CD4-positive, alpha-beta memory T cell (primary cell): Measurements from ENCODE around the gene STMP1. TPM values are rescaled to one million over a fixed set of nuclear protein-coding genes. Genes with fewer than 3 reads are reported as not detected.

ENCODE experiments used
- CTCF ChIA-PET: fragments of 350-600 bp; sonication (Branson Sonifier 250); formaldehyde crosslinking; loops from one replicate; lab custom pipeline; 2021; ENCODE audit warnings: inconsistent platforms; ENCODE audit not compliant: partially characterized antibody; lab: Charles Lee
- POLR2A ChIA-PET: fragments of 350-600 bp; sonication (Branson Sonifier 250); formaldehyde crosslinking; loops from one replicate; lab custom pipeline; 2021; ENCODE audit not compliant: partially characterized antibody; lab: Charles Lee
- DNase-seq, 5 donors: peaks; one replicate each; pipeline versions ENCODE4 v3.0.0 to v3.0.0-alpha.2; 2020 to 2022; ENCODE audit warnings: mixed read lengths in 1 of 5
- H3K27ac ChIP-seq: one replicate; pipeline ENCODE4 v1.7.0; 2013; ENCODE audit warnings: low read depth, low read length
- H3K27me3 ChIP-seq: 2 replicates; pipeline ENCODE4 v1.7.0; 2013; ENCODE audit warnings: mild to moderate bottlenecking, low read length, moderate library complexity; ENCODE audit not compliant: insufficient read depth
- H3K36me3 ChIP-seq: 2 replicates; pipeline ENCODE4 v1.7.0; 2013; ENCODE audit warnings: mild to moderate bottlenecking, low read length, moderate library complexity; ENCODE audit not compliant: insufficient read depth
- H3K4me1 ChIP-seq: 2 replicates; pipeline ENCODE4 v1.7.0; 2013; ENCODE audit warnings: mild to moderate bottlenecking, low read length, moderate library complexity; ENCODE audit not compliant: insufficient read depth
- H3K4me3 ChIP-seq, 2 donors: one replicate each; pipeline ENCODE4 v1.7.0; 2013; ENCODE audit warnings: low read length in 2 of 2, mild to moderate bottlenecking in 1 of 2
- H3K9me3 ChIP-seq, 2 donors: one replicate each; pipeline ENCODE4 v1.7.0; 2013; ENCODE audit warnings: low read length in 2 of 2, control low read depth in 1 of 2; ENCODE audit not compliant: control insufficient read depth in 1 of 2
- H3K27ac Mint-ChIP-seq, 7 donors: one replicate each; pipeline ENCODE4 v1.8.0; 2020 to 2021; ENCODE audit warnings: mixed read lengths in 7 of 7, mild to moderate bottlenecking in 6 of 7, inconsistent platforms in 3 of 7, moderate library complexity in 3 of 7
- H3K27me3 Mint-ChIP-seq, 2 donors: one replicate each; pipeline ENCODE4 v1.8.0; 2020 to 2021; ENCODE audit warnings: mixed read lengths in 2 of 2
- H3K36me3 Mint-ChIP-seq, 2 donors: one replicate each; pipeline ENCODE4 v1.8.0; 2020 to 2021; ENCODE audit warnings: mixed read lengths in 2 of 2, inconsistent platforms in 1 of 2, mild to moderate bottlenecking in 1 of 2
- H3K4me1 Mint-ChIP-seq, 4 donors: one replicate each; pipeline ENCODE4 v1.8.0; 2020 to 2021; ENCODE audit warnings: mixed read lengths in 4 of 4, mild to moderate bottlenecking in 1 of 4
- H3K4me3 Mint-ChIP-seq, 8 donors: one replicate each; pipeline ENCODE4 v1.8.0; 2020 to 2021; ENCODE audit warnings: mixed read lengths in 8 of 8, mild to moderate bottlenecking in 7 of 8, moderate library complexity in 6 of 8, inconsistent platforms in 3 of 8
- H3K9me3 Mint-ChIP-seq, 8 donors: one replicate each; pipeline ENCODE4 v1.8.0; 2020 to 2021; ENCODE audit warnings: mixed read lengths in 8 of 8, mild to moderate bottlenecking in 5 of 8, inconsistent platforms in 3 of 8, moderate library complexity in 1 of 8
- intact Hi-C: fragments of 100-400 bp; cut with micrococcal nuclease; formaldehyde crosslinking; loops from one replicate; pipeline ENCODE4 v1.15.1; 2023
- polyA plus RNA-seq, 2 donors: library from polyadenylated mRNA; unstranded; fragments of 300-500 nt; fragmentation: Illumina TruSeq; gene quantifications; one replicate each; pipeline ENCODE4 v1.2.3, GENCODE V29; 2021
- total RNA-seq, 2 experiments: library from RNA; stranded (reverse); gene quantifications; one replicate each; pipeline ENCODE4 v1.2.3, GENCODE V29; 2021

Gene STMP1
- total and polyA plus RNA-seq, 4 experiments from 2014 or later = 29.5 to 59.2 (median 37.0) TPM

DNA sequence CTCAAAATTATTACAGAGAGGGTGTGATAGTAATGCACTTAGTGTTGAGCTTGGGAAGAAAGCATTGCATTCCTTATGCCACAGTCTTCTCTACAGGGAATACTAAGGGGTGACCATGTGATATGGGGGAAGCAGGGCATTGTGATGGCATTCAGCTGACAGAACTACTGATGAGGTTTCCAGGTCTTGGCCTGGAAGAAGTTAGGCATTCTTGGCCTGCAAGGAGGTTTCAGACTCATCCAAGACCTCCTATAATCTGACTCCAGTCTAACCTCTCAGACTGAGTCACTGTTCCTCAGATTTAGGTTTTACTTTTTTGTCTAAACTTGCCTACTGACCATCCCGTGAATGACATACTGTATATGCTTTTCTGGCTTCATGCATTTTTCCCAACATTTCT is 7.9 kb downstream of the STMP1 start:
- DNase-seq = no peak
- H3K27me3 ChIP-seq = no peaks in the 10 kb centered on the region
- CTCF ChIA-PET = interaction anchor here (4.9 kb wide), 1 partner anchor 8 kb away, joined by 34 read pairs; the partner anchor contains the start of gene STMP1
- POLR2A ChIA-PET = interaction anchor here (1.1 kb wide), 1 partner anchor 8 kb away, joined by 4 read pairs; the partner anchor contains the start of gene STMP1
- intact Hi-C loops = no loop called here
- no peak overlapping the region for H3K4me3 ChIP-seq
- Mint-ChIP-seq H3K36me3 (peaks cover 24 to 33% of the 10 kb centered on the region in 2 donors), H3K4me1 (peaks cover 23 to 60% (median 35%) of the 10 kb centered on the region in 4 donors), H3K27ac (peak overlapping the region in 2 of 7 donors; percentile 16 to 66), H3K27me3 (no peaks in the 10 kb centered on the region), H3K4me3 (peak overlapping the region in 1 of 8 donors; percentile 24), H3K9me3 (peaks cover 0 to 2% (median 0%) of the 10 kb centered on the region in 8 donors)
- no peaks in the 10 kb centered on the region for H3K9me3 ChIP-seq
- H3K4me1 ChIP-seq = no peaks in the 10 kb centered on the region
- H3K36me3 ChIP-seq = peaks cover 13% of the 10 kb centered on the region
- H3K27ac ChIP-seq = no peak overlapping the region

DNA sequence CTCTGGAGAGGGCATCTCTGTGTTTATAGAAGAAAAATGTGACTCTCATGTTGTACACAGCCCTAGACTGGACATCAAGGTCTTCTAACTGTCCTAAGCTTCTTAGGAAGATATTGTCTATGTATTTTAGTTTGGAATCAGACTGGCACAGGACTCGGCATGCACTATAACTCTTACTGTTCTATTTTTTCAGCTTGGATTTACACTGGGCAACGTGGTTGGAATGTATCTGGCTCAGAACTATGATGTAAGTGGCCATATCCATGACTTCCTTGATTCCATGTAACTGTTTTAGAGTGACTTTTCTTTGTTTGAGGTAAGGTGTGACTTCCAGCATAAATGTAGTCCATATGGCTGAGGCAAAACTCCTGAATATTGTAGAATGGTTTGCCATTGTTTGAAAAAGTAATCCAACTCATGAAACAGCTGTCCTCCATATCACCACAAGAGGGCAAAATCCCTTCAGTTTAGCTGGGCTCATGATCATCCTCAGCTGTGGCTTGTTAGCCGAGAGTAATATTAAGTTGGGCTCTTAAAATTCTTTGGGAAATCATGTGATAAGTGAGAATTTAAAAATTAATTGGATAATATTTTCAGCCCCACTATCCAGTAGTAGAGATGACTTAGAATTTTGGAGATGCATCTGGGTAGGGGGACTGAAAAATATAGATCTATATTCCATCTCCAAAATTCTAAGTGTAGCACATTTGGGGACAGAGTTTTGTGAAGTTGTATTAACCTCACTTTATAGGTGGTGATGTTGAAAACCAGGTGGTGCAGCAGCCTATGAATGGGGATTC is 10.4 kb downstream of the STMP1 start:
- Mint-ChIP-seq H3K4me3 (no peak overlapping the region), H3K27me3 (no peaks in the 10 kb centered on the region), H3K36me3 (peaks cover 38 to 52% of the 10 kb centered on the region in 2 donors), H3K27ac (no peak overlapping the region), H3K9me3 (peaks cover 0 to 2% (median 0%) of the 10 kb centered on the region in 8 donors), H3K4me1 (peaks cover 11 to 42% (median 24%) of the 10 kb centered on the region in 4 donors)
- no peak overlapping the region for H3K27ac ChIP-seq
- ChIA-PET CTCF (interaction anchor here (0.6 to 4.9 kb wide), 9 partner anchors 9 to 337 kb away, joined by 3 to 34 read pairs (median 5); partner anchors contain the start of gene STMP1), POLR2A (interaction anchor here (1.6 kb wide), 1 partner anchor 10 kb away, joined by 5 read pairs; the partner anchor contains the start of gene STMP1)
- no peak overlapping the region for H3K4me3 ChIP-seq
- no peaks in the 10 kb centered on the region for H3K9me3 ChIP-seq
- no peaks in the 10 kb centered on the region for H3K4me1 ChIP-seq
- H3K27me3 ChIP-seq = no peaks in the 10 kb centered on the region
- peak in 2 of 5 donors; percentile 7 to 11 for DNase-seq
- intact Hi-C loops = no loop called here
- H3K36me3 ChIP-seq = peaks cover 14% of the 10 kb centered on the region

DNA sequence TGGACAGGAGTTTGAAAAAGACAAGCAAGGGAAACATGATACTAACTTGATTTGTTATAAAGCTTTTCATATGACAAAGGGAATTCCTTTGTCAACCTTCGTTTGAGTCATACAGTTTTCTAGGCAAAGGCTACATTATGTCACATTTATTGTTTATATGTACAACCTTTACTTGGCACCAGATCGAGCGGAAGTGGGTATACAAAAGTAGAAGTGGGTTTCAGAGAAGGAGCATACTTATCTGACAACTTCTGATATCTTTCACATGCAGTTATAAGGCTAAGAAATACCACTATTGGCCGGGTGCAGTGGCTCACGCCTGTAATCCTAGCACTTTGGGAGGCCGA is 11.0 kb downstream of the STMP1 start:
- Mint-ChIP-seq H3K4me3 (no peak overlapping the region), H3K27me3 (no peaks in the 10 kb centered on the region), H3K27ac (no peak overlapping the region), H3K9me3 (peaks cover 0 to 2% (median 0%) of the 10 kb centered on the region in 8 donors), H3K4me1 (peaks cover 11 to 36% (median 20%) of the 10 kb centered on the region in 4 donors), H3K36me3 (peaks cover 38 to 58% of the 10 kb centered on the region in 2 donors)
- POLR2A ChIA-PET = interaction anchor here (1.6 kb wide), 1 partner anchor 11 kb away, joined by 5 read pairs; the partner anchor contains the start of gene STMP1
- CTCF ChIA-PET = interaction anchor here (1.0 to 4.9 kb wide), 8 partner anchors 9 to 337 kb away, joined by 3 to 34 read pairs (median 6); partner anchors contain the start of gene STMP1
- Histone ChIP-seq H3K27ac (no peak overlapping the region), H3K9me3 (no peaks in the 10 kb centered on the region), H3K36me3 (peaks cover 19% of the 10 kb centered on the region), H3K4me1 (no peaks in the 10 kb centered on the region), H3K27me3 (no peaks in the 10 kb centered on the region), H3K4me3 (no peak overlapping the region)
- intact Hi-C loops = no loop called here
- DNase-seq = no peak

DNA sequence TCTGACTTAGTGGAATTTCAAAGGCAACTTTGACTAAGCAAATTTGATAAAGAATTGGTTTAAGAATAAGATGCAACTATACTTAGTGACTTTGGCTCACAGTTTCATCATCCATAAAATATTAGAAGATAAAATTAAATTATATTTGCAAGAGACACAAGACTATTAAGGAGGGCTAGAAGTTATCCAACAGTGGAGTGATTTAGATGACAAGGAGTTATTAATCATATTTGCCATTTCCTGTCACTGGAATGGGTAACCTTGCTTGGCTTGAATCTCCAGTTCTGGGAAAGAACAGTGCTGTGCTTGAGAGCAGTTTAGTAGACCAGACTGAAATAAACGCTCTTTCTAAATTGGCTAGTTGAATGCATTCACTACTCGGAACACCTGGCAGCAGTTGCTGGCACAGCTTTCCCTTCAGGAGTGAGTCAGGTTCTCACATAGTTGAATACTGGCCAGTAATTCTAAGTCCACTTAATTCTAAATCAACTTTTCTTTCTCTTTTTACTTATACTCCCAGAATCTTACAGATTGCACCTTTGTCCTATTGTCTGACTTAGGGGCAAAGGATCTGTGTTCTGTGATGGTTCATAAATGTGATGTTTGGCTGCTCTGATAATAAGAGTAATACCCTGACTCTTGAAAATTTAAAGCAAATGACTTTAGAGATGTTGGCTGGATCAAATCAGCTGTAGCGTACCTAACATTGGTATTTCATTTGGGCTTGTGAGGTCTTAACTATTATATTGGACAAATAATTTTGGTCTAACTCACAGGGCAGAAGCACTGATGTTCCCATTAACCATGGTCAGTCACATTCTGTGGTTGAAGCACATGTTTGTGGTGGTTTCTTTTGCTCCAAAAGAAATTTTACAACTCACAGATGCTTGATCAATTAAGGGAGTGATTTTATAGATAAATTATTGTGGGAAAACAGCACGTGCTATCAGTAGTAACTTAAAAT is 16.6 kb downstream of the STMP1 start:
- no peak for DNase-seq
- POLR2A ChIA-PET = no interaction called here
- H3K4me3 Mint-ChIP-seq = no peak overlapping the region
- peaks cover 35 to 40% of the 10 kb centered on the region in 2 donors for H3K36me3 Mint-ChIP-seq
- Histone ChIP-seq H3K27me3 (no peaks in the 10 kb centered on the region), H3K4me3 (no peak overlapping the region), H3K27ac (no peak overlapping the region), H3K4me1 (no peaks in the 10 kb centered on the region), H3K9me3 (no peaks in the 10 kb centered on the region), H3K36me3 (peaks cover 14% of the 10 kb centered on the region)
- intact Hi-C loops = no loop called here
- peak overlapping the region in 1 of 7 donors; percentile 12 for H3K27ac Mint-ChIP-seq
- no peaks in the 10 kb centered on the region for H3K9me3 Mint-ChIP-seq
- CTCF ChIA-PET = no interaction called here
- H3K4me1 Mint-ChIP-seq = peaks cover 0 to 7% (median 3%) of the 10 kb centered on the region in 4 donors
- H3K27me3 Mint-ChIP-seq = no peaks in the 10 kb centered on the region

DNA sequence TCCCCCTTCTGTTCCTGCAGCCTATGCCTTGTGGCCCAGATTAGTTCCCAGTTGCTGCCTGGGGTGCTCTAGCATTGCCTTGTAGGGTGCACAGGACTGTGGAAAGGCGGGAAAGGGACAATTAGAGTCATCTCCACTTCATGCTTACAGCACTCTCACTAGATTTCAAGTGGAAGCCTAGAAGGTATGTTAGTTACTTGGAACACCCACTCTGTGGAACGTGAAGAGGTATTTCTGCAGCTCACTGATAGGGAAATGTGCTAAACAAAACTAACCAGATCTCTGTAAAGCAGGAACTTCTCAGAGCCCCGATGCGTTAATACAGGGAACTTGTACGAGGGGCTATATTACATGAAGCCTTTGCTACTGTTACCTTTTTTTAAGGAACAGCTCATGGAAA is 19.4 kb downstream of the STMP1 start:
- H3K36me3 Mint-ChIP-seq = peaks cover 21 to 23% of the 10 kb centered on the region in 2 donors
- H3K4me1 ChIP-seq = no peaks in the 10 kb centered on the region
- H3K9me3 ChIP-seq = no peaks in the 10 kb centered on the region
- no peaks in the 10 kb centered on the region for H3K27me3 ChIP-seq
- H3K27ac Mint-ChIP-seq = peak overlapping the region in 2 of 7 donors; percentile 25 to 36
- no peak for DNase-seq
- H3K27ac ChIP-seq = no peak overlapping the region
- no peaks in the 10 kb centered on the region for H3K27me3 Mint-ChIP-seq
- no peak overlapping the region for H3K4me3 Mint-ChIP-seq
- H3K4me1 Mint-ChIP-seq = peaks cover 0 to 7% (median 4%) of the 10 kb centered on the region in 4 donors
- H3K9me3 Mint-ChIP-seq = no peaks in the 10 kb centered on the region
- H3K36me3 ChIP-seq = peaks cover 6% of the 10 kb centered on the region
- intact Hi-C loops = no loop called here
- ChIA-PET CTCF (interaction anchor here (1.0 to 2.2 kb wide), 3 partner anchors 9 to 29 kb away, joined by 3 to 6 read pairs (median 4); no protein-coding TSS in a partner anchor), POLR2A (no interaction called here)
- H3K4me3 ChIP-seq = no peak overlapping the region

DNA sequence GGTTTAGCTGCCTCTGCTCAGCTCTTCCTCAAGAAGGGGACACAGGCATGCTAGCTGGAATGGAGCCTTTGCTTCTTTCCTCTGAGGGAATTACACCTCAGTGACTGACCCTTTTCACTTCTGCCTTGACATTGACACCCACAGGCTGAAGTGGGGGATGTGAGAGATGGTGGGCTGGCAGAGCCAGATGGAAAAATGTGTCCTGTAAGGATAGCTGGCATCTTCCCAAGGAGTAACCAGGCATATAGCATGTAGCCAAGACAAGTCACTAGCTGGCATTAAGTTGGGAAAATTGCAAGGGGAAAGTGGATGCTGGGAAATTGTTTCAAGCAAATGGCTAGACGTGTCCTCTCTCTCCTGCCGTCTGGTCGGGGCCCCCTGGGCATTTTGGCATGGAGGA is 19.9 kb downstream of the STMP1 start:
- H3K4me3 Mint-ChIP-seq = no peak overlapping the region

More for the DNA sequence above, 19.9 kb downstream of the STMP1 start:
- H3K27ac Mint-ChIP-seq = peak overlapping the region in 1 of 7 donors; percentile 86
- Histone ChIP-seq H3K27ac (no peak overlapping the region), H3K9me3 (no peaks in the 10 kb centered on the region), H3K4me1 (no peaks in the 10 kb centered on the region), H3K36me3 (peaks cover 6% of the 10 kb centered on the region), H3K27me3 (no peaks in the 10 kb centered on the region), H3K4me3 (no peak overlapping the region)
- ChIA-PET POLR2A (no interaction called here), CTCF (interaction anchor here (1.0 to 2.2 kb wide), 2 partner anchors 9 to 11 kb away, joined by 4 to 6 read pairs; no protein-coding TSS in a partner anchor)
- DNase-seq = no peak
- H3K27me3 Mint-ChIP-seq = no peaks in the 10 kb centered on the region
- intact Hi-C loops = no loop called here
- no peaks in the 10 kb centered on the region for H3K9me3 Mint-ChIP-seq
- H3K36me3 Mint-ChIP-seq = peaks cover 19% of the 10 kb centered on the region in 2 donors
- H3K4me1 Mint-ChIP-seq = peaks cover 0 to 7% (median 4%) of the 10 kb centered on the region in 4 donors
